ENCODE results near the gene COL5A1.

COL5A1 gene

GRCh38 chr9:134796882-134797281 is 155.3 kb downstream of the COL5A1 start:
- no peak for DNase-seq

GRCh38 chr9:134800791-134801339 is 159.3 kb downstream of the COL5A1 start:
- no peak for DNase-seq

- no peak for DNase-seq
Observed at GRCh38 chr9:134802216-134802795, 160.7 kb downstream of the COL5A1 start.

GRCh38 chr9:134804871-134805270 is 163.3 kb downstream of the COL5A1 start:
- no peak for DNase-seq

- DNase-seq: no peak
Observed at GRCh38 chr9:134807716-134808446, 166.3 kb downstream of the COL5A1 start.

- DNase-seq: no peak
Observed at GRCh38 chr9:134808447-134808792, 166.8 kb downstream of the COL5A1 start.

GRCh38 chr9:134809292-134809691 is 167.7 kb downstream of the COL5A1 start:
- no peak for DNase-seq

- DNase-seq: no peak
Observed at GRCh38 chr9:134809826-134810225, 168.2 kb downstream of the COL5A1 start.

- DNase-seq: no peak
Observed at GRCh38 chr9:134811079-134811672, 169.6 kb downstream of the COL5A1 start.

GRCh38 chr9:134811673-134812342 is 170.2 kb downstream of the COL5A1 start:
- no peak for DNase-seq

- no peak for DNase-seq
Observed at GRCh38 chr9:134812343-134812673, 170.7 kb downstream of the COL5A1 start.

GRCh38 chr9:134813841-134814240 is 172.2 kb downstream of the COL5A1 start:
- no peak for DNase-seq

- DNase-seq: no peak
Observed at GRCh38 chr9:134814598-134815215, 173.1 kb downstream of the COL5A1 start.

GRCh38 chr9:134815435-134816214 is 174.0 kb downstream of the COL5A1 start:
- DNase-seq: no peak

- no peak for DNase-seq
Observed at GRCh38 chr9:134816264-134816663, 174.7 kb downstream of the COL5A1 start.

- DNase-seq: no peak
Observed at GRCh38 chr9:134818000-134818568, 176.5 kb downstream of the COL5A1 start.

GRCh38 chr9:134818591-134818990 is 177.0 kb downstream of the COL5A1 start:
- no peak for DNase-seq

GRCh38 chr9:134820901-134821300 is 179.3 kb downstream of the COL5A1 start:
- no peak for DNase-seq

GRCh38 chr9:134822541-134822940 is 180.9 kb downstream of the COL5A1 start:
- no peak for DNase-seq

GRCh38 chr9:134823623-134824022 is 182.0 kb downstream of the COL5A1 start:
- DNase-seq: no peak

GRCh38 chr9:134824583-134824982 is 183.0 kb downstream of the COL5A1 start:
- no peak for DNase-seq

- no peak for DNase-seq
Observed at GRCh38 chr9:134825025-134825424, 183.4 kb downstream of the COL5A1 start.
